Uterus (tissue), 4 donors: ENCODE measurements around the gene MDM4. TPM values are rescaled to one million over a fixed set of nuclear protein-coding genes. Genes with fewer than 3 reads are reported as not detected.

ENCODE experiments used
- DNase-seq, 2 donors: peaks; one replicate each; pipeline ENCODE4 v3.0.0-alpha.2; 2019 to 2020
- H3K27ac ChIP-seq, 2 donors: fragments of 200-600 bp; sonication (generic); 1 replicate in 1 of 2; 2 replicates in 1 of 2; pipeline ENCODE4 v1.5.1; 2016 to 2018
- H3K27me3 ChIP-seq, 2 donors: fragments of 200-600 bp; sonication (generic); one replicate each; pipeline ENCODE4 v1.5.1; 2018 to 2019; ENCODE audit warnings: control low read depth in 1 of 2
- H3K36me3 ChIP-seq, 2 donors: fragments of 200-600 bp; sonication (generic); one replicate each; pipeline ENCODE4 v1.5.1; 2019; ENCODE audit warnings: control low read depth in 1 of 2
- H3K4me1 ChIP-seq, 2 donors: fragments of 200-600 bp; sonication (generic); one replicate each; pipeline ENCODE4 v1.5.1; 2018 to 2019; ENCODE audit warnings: control low read depth in 1 of 2
- H3K4me3 ChIP-seq, 2 donors: fragments of 200-600 bp; sonication (generic); 1 replicate in 1 of 2; 2 replicates in 1 of 2; pipeline ENCODE4 v1.5.1; 2018 to 2019; ENCODE audit warnings: mild to moderate bottlenecking in 1 of 2
- H3K9me3 ChIP-seq, 2 donors: fragments of 200-600 bp; sonication (generic); one replicate each; pipeline ENCODE4 v1.5.1; 2019; ENCODE audit warnings: control low read depth in 1 of 2
- POLR2A ChIP-seq, 2 donors: fragments of 450-650 bp; IDR thresholded peaks; one replicate each; pipeline ENCODE4 v1.6.1; 2016; ENCODE audit warnings: antibody characterized with exemption in 2 of 2, mild to moderate bottlenecking in 1 of 2, moderate library complexity in 1 of 2
- intact Hi-C: fragments of 100-400 bp; cut with DNase I; formaldehyde crosslinking; loops from one replicate; pipeline ENCODE4 v1.15.1; 2023; ENCODE audit warnings: low total_unique reads
- total RNA-seq, 4 donors: library from RNA; depleted of rRNA in 3 of 4; stranded (reverse); fragments of >200 nt in 3 of 4; gene quantifications; one replicate each; pipeline versions ENCODE4 v1.1.0 to v1.2.4, GENCODE V29; 2014 to 2023
- TF ChIP-seq, protein P1 (sequence below), 4 experiments: fragments of 200-600 bp in 2 of 4; fragments of 450-650 bp in 2 of 4; sonication (generic) in 2 of 4; IDR thresholded peaks; one replicate each; pipeline ENCODE4 v1.5.1; 2016 to 2019; ENCODE audit warnings: antibody characterized with exemption in 4 of 4, mild to moderate bottlenecking in 2 of 4, moderate library complexity in 1 of 4
- donor health status: DM: yes; HTN: yes; CAD: no.

The MDM4 gene
- total RNA-seq, 4 donors from 2014 or later, result 31.0 to 141 (median 134) TPM

DNA sequence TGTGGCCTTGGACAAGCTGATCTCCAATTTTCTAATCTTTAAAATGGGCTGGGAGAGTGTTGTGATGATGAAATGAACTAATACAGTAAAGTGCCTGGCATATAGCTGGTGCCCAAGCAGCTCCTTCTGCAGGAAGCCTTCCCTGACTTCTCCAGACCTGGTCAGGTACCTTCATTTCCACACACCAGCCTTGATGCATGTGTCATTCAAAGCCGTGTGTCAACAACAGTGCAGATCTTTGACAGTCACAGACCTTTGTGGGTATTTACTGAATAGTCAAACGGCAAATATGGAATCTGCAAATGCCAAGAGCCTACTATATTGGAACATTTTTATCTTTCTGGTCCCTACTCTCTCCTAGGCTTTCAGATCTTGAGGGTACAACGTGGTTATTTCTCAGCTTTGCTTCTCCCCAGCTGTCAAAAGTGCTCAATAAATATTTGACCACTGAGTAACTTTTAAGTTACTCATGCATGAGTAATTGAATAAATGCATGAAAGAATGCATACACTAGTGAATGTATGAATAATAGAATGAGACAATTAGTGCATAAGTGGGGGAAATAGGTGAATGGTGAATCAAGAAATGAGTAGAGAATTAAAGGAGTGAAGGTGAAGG is 75.4 kb downstream of the MDM4 start:
- Histone ChIP-seq H3K4me3 (no peak overlapping the region), H3K27ac (no peak overlapping the region), H3K9me3 (no peaks in the 10 kb centered on the region), H3K36me3 (no peaks in the 10 kb centered on the region), H3K27me3 (no peaks in the 10 kb centered on the region), H3K4me1 (no peaks in the 10 kb centered on the region)
- intact Hi-C loops, result no loop called here
- TF ChIP-seq POLR2A (IDR thresholded peaks at IDR 0.05), result no peak
- TF ChIP-seq, protein P1, sequence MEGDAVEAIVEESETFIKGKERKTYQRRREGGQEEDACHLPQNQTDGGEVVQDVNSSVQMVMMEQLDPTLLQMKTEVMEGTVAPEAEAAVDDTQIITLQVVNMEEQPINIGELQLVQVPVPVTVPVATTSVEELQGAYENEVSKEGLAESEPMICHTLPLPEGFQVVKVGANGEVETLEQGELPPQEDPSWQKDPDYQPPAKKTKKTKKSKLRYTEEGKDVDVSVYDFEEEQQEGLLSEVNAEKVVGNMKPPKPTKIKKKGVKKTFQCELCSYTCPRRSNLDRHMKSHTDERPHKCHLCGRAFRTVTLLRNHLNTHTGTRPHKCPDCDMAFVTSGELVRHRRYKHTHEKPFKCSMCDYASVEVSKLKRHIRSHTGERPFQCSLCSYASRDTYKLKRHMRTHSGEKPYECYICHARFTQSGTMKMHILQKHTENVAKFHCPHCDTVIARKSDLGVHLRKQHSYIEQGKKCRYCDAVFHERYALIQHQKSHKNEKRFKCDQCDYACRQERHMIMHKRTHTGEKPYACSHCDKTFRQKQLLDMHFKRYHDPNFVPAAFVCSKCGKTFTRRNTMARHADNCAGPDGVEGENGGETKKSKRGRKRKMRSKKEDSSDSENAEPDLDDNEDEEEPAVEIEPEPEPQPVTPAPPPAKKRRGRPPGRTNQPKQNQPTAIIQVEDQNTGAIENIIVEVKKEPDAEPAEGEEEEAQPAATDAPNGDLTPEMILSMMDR (IDR thresholded peaks at IDR 0.05), result no peak
- DNase-seq, result no peak

DNA sequence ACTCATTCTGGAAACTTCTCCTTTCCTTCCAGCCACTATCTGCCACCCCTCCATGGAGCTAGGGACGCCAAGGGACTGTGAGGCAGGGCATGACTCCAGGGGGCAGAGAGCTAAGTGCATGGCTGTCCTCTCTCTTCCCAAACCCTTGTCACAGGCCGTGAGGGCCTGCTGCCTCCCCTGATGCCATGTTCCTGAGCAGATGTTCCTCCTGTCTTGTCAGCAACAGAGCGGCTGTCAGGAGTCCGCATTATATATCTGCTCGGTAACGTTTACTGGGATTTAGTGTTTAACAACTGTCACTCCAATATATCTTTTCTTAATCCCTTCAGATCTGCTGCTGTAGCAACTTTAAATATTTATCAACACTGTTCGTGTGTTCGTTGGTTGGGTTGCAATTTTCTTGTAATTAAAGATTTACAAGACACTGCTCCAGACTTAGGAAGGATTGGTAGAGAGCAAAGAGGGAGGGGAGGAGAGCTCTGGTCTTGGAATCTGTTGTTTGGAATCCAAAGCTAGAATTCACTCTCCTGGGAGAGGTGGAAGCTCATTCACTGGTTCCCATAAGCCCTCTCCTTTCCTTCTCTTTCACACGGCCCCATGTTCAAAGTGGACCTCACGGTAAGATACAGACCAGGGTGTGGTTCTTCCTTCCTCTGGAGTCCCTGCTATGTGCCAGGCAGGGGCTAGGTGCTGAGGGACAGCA is 76.2 kb downstream of the MDM4 start:
- H3K4me1 ChIP-seq, result no peaks in the 10 kb centered on the region
- no peaks in the 10 kb centered on the region for H3K36me3 ChIP-seq
- no peak for TF ChIP-seq POLR2A (IDR thresholded peaks at IDR 0.05)
- TF ChIP-seq, protein P1 (IDR thresholded peaks at IDR 0.05), result no peak
- H3K9me3 ChIP-seq, result no peaks in the 10 kb centered on the region
- H3K27ac ChIP-seq, result no peak overlapping the region
- intact Hi-C loops, result no loop called here
- H3K4me3 ChIP-seq, result no peak overlapping the region
- no peaks in the 10 kb centered on the region for H3K27me3 ChIP-seq
- no peak for DNase-seq

DNA sequence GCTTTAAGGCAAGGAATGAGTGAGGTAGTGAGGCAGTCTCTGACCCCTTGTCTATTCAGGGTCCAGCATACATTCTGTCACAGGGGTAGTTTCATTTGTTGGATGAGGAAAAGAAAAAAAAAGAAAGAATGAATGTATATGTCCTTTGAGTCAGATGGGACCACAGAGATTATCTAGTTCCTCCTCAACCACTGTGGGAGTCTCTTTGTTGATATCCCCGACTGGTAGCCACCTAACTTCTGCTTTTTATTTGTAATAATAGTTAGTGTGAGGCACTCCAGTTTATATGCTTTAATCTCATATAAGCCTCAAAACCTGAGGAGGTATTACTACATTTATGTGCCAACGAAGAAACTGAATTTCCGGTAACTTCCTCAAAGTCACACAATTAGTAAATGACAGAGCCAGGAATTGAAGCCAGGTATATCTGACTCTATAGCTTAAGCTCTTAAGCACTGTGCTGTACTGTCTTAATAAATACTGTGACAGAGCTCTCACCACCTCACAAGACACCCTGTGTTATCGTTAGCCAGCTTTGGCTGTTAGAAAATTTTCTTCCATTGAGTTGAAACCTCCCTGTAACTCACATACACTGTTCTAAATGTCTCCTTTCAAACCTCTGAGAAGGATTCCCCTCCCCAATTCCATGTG is 82.2 kb downstream of the MDM4 start:
- Histone ChIP-seq H3K4me1 (no peaks in the 10 kb centered on the region), H3K4me3 (no peak overlapping the region), H3K9me3 (no peaks in the 10 kb centered on the region), H3K36me3 (no peaks in the 10 kb centered on the region), H3K27me3 (no peaks in the 10 kb centered on the region), H3K27ac (no peak overlapping the region)
- no peak for DNase-seq
- intact Hi-C loops, result no loop called here
- TF ChIP-seq POLR2A (IDR thresholded peaks at IDR 0.05), result no peak
- TF ChIP-seq, protein P1 (IDR thresholded peaks at IDR 0.05), result no peak

DNA sequence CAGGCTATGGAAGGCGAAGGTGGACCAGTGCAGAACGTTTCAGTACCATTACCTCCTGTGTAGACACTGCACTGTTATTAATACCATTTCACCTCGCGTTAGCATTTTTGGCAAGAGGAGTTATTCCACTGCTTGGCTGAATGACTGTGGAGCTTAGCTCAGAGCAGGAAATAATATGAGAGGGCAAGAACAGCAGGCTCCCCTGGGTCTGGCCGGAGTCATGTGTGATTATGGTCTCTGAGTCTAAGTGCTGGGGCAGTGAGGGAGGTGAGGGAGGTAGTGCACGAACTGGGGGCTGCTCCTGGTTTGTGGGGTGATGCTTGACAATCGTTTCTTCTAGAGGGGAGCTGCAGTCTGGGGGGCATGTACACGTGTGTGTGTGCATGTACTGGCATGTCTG is 82.9 kb downstream of the MDM4 start:
- Histone ChIP-seq H3K4me1 (no peaks in the 10 kb centered on the region), H3K4me3 (no peak overlapping the region), H3K27me3 (no peaks in the 10 kb centered on the region), H3K27ac (no peak overlapping the region), H3K36me3 (no peaks in the 10 kb centered on the region), H3K9me3 (no peaks in the 10 kb centered on the region)
- no peak for DNase-seq
- TF ChIP-seq, protein P1 (IDR thresholded peaks at IDR 0.05), result no peak
- intact Hi-C loops, result no loop called here

DNA sequence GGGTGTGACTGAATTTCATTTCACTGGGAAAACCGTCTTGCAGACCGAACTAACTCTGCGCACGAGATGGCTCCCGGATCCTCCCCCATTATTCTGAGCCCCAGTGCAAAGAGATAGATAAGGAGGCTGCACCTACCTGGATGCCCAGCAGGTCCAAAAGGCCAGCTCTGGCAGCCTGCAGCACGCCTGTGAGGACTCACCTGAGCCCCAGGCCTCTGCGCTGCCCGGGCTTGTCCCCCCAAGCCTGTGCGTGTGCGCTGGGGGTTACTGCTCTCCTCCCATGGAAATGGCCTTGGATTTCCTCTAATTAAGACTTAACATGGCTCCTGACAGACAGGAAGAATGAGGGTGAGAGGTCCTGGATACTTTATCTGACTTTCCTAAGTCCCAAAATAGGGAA is 83.4 kb downstream of the MDM4 start:
- TF ChIP-seq POLR2A (IDR thresholded peaks at IDR 0.05), result no peak
- TF ChIP-seq, protein P1 (IDR thresholded peaks at IDR 0.05), result no peak
- no peaks in the 10 kb centered on the region for H3K4me1 ChIP-seq
- no peak overlapping the region for H3K27ac ChIP-seq
- no peak overlapping the region for H3K4me3 ChIP-seq
- no peaks in the 10 kb centered on the region for H3K27me3 ChIP-seq
- intact Hi-C loops, result no loop called here
- no peaks in the 10 kb centered on the region for H3K36me3 ChIP-seq
- no peak for DNase-seq
- no peaks in the 10 kb centered on the region for H3K9me3 ChIP-seq
